Measurements from ENCODE around the gene RGPD8.

DNA sequence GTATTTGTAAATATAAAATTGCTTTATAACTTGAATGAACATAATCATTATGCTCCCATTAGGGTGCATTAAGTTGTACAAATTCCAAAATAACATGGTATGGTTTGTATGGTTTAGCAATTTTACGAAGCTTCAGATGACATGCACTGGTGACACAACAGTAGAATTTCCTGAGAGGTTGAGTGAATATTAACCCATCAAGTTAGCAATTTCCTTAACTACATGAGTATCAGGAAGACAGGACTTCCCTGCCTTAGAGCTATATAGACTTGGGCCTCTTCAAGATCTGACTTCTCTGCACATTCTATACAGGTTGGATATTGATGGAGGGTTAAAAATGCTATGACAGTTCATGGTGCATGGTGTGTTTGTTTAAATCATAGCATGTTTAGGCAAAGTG, 97.8 kb downstream of the RGPD8 start:
- TF ChIP-seq ETV6 (CRISPR knock-in tag; IDR thresholded peaks at IDR 0.05) (no peak), FOXJ3 (CRISPR knock-in tag; IDR thresholded peaks at IDR 0.05; ENCODE audit: borderline replicate concordance) (no peak), GABPB1 (CRISPR knock-in tag; IDR thresholded peaks at IDR 0.05) (no peak), ESRRA (CRISPR knock-in tag; IDR thresholded peaks at IDR 0.05; ENCODE audit: borderline replicate concordance) (no peak), TEAD4 (CRISPR knock-in tag; IDR thresholded peaks at IDR 0.05) (no peak)
- TF ChIP-seq, protein P1, sequence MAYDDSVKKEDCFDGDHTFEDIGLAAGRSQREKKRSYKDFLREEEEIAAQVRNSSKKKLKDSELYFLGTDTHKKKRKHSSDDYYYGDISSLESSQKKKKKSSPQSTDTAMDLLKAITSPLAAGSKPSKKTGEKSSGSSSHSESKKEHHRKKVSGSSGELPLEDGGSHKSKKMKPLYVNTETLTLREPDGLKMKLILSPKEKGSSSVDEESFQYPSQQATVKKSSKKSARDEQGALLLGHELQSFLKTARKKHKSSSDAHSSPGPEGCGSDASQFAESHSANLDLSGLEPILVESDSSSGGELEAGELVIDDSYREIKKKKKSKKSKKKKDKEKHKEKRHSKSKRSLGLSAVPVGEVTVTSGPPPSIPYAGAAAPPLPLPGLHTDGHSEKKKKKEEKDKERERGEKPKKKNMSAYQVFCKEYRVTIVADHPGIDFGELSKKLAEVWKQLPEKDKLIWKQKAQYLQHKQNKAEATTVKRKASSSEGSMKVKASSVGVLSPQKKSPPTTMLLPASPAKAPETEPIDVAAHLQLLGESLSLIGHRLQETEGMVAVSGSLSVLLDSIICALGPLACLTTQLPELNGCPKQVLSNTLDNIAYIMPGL (CRISPR knock-in tag; IDR thresholded peaks at IDR 0.05) = no peak
- TF ChIP-seq, protein P2, sequence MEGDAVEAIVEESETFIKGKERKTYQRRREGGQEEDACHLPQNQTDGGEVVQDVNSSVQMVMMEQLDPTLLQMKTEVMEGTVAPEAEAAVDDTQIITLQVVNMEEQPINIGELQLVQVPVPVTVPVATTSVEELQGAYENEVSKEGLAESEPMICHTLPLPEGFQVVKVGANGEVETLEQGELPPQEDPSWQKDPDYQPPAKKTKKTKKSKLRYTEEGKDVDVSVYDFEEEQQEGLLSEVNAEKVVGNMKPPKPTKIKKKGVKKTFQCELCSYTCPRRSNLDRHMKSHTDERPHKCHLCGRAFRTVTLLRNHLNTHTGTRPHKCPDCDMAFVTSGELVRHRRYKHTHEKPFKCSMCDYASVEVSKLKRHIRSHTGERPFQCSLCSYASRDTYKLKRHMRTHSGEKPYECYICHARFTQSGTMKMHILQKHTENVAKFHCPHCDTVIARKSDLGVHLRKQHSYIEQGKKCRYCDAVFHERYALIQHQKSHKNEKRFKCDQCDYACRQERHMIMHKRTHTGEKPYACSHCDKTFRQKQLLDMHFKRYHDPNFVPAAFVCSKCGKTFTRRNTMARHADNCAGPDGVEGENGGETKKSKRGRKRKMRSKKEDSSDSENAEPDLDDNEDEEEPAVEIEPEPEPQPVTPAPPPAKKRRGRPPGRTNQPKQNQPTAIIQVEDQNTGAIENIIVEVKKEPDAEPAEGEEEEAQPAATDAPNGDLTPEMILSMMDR (IDR thresholded peaks at IDR 0.05) = no peak
- TF ChIP-seq, protein P3, sequence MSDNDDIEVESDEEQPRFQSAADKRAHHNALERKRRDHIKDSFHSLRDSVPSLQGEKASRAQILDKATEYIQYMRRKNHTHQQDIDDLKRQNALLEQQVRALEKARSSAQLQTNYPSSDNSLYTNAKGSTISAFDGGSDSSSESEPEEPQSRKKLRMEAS (CRISPR knock-in tag; IDR thresholded peaks at IDR 0.05) = no peak
- TF ChIP-seq, protein P4, sequence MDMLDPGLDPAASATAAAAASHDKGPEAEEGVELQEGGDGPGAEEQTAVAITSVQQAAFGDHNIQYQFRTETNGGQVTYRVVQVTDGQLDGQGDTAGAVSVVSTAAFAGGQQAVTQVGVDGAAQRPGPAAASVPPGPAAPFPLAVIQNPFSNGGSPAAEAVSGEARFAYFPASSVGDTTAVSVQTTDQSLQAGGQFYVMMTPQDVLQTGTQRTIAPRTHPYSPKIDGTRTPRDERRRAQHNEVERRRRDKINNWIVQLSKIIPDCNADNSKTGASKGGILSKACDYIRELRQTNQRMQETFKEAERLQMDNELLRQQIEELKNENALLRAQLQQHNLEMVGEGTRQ (CRISPR knock-in tag; IDR thresholded peaks at IDR 0.05) = no peak
- TF ChIP-seq, protein P5, sequence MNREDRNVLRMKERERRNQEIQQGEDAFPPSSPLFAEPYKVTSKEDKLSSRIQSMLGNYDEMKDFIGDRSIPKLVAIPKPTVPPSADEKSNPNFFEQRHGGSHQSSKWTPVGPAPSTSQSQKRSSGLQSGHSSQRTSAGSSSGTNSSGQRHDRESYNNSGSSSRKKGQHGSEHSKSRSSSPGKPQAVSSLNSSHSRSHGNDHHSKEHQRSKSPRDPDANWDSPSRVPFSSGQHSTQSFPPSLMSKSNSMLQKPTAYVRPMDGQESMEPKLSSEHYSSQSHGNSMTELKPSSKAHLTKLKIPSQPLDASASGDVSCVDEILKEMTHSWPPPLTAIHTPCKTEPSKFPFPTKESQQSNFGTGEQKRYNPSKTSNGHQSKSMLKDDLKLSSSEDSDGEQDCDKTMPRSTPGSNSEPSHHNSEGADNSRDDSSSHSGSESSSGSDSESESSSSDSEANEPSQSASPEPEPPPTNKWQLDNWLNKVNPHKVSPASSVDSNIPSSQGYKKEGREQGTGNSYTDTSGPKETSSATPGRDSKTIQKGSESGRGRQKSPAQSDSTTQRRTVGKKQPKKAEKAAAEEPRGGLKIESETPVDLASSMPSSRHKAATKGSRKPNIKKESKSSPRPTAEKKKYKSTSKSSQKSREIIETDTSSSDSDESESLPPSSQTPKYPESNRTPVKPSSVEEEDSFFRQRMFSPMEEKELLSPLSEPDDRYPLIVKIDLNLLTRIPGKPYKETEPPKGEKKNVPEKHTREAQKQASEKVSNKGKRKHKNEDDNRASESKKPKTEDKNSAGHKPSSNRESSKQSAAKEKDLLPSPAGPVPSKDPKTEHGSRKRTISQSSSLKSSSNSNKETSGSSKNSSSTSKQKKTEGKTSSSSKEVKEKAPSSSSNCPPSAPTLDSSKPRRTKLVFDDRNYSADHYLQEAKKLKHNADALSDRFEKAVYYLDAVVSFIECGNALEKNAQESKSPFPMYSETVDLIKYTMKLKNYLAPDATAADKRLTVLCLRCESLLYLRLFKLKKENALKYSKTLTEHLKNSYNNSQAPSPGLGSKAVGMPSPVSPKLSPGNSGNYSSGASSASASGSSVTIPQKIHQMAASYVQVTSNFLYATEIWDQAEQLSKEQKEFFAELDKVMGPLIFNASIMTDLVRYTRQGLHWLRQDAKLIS (CRISPR knock-in tag; IDR thresholded peaks at IDR 0.05; ENCODE audit: borderline replicate concordance) = no peak
- TF ChIP-seq, protein P6, sequence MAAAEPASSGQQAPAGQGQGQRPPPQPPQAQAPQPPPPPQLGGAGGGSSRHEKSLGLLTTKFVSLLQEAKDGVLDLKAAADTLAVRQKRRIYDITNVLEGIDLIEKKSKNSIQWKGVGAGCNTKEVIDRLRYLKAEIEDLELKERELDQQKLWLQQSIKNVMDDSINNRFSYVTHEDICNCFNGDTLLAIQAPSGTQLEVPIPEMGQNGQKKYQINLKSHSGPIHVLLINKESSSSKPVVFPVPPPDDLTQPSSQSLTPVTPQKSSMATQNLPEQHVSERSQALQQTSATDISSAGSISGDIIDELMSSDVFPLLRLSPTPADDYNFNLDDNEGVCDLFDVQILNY (CRISPR knock-in tag; IDR thresholded peaks at IDR 0.05) = no peak

All from WTC11 (cell line).